Subcutaneous abdominal adipose tissue (tissue), 5 donors: Measurements from ENCODE around the gene GUK1.

Experiments
- H3K27ac ChIP-seq: one replicate; pipeline ENCODE4 v1.7.0; 2013; ENCODE audit warnings: low read depth, mild to moderate bottlenecking, inconsistent platforms, low read length, moderate library complexity
- H3K27me3 ChIP-seq, 5 donors: one replicate each; pipeline ENCODE4 v1.7.0; 2013; ENCODE audit warnings: low read length in 5 of 5, inconsistent platforms in 1 of 5; ENCODE audit not compliant: control insufficient read depth in 5 of 5, insufficient read depth in 4 of 5
- H3K36me3 ChIP-seq, 5 donors: one replicate each; pipeline ENCODE4 v1.7.0; 2013; ENCODE audit warnings: low read length in 5 of 5; ENCODE audit not compliant: control insufficient read depth in 5 of 5, insufficient read depth in 5 of 5
- H3K4me1 ChIP-seq, 5 donors: one replicate each; pipeline ENCODE4 v1.7.0; 2013; ENCODE audit warnings: low read length in 5 of 5, mild to moderate bottlenecking in 3 of 5, moderate library complexity in 1 of 5; ENCODE audit not compliant: control insufficient read depth in 5 of 5, insufficient read depth in 5 of 5
- H3K4me3 ChIP-seq, 5 donors: one replicate each; pipeline ENCODE4 v1.7.0; 2013; ENCODE audit warnings: low read length in 5 of 5, low read depth in 1 of 5
- H3K9ac ChIP-seq, 5 donors: one replicate each; pipeline ENCODE4 v1.7.0; 2013; ENCODE audit warnings: low read length in 5 of 5, mild to moderate bottlenecking in 4 of 5, moderate library complexity in 3 of 5
- H3K9me3 ChIP-seq, 5 donors: one replicate each; pipeline ENCODE4 v1.7.0; 2013; ENCODE audit warnings: low read length in 5 of 5; ENCODE audit not compliant: control insufficient read depth in 5 of 5
- donor health status: healthy.
- donor health status: healthy.
- donor health status: healthy.
- donor health status: healthy.
- donor health status: healthy.

Gene GUK1

GRCh38 chr1:228174482-228175315 is 34.6 kb downstream of the GUK1 start:
- Histone ChIP-seq H3K36me3 (peaks cover 0 to 27% (median 19%) of the 10 kb centered on the region in 5 donors), H3K27ac (no peak overlapping the region), H3K9ac (no peak overlapping the region), H3K9me3 (no peaks in the 10 kb centered on the region), H3K4me1 (peaks cover 0 to 6% (median 3%) of the 10 kb centered on the region in 5 donors), H3K27me3 (no peaks in the 10 kb centered on the region), H3K4me3 (no peak overlapping the region)

- Histone ChIP-seq H3K27ac (no peak overlapping the region), H3K27me3 (no peaks in the 10 kb centered on the region), H3K9me3 (no peaks in the 10 kb centered on the region), H3K9ac (no peak overlapping the region), H3K36me3 (peaks cover 0 to 27% (median 19%) of the 10 kb centered on the region in 5 donors), H3K4me1 (peaks cover 0 to 6% (median 3%) of the 10 kb centered on the region in 5 donors), H3K4me3 (no peak overlapping the region)
Measured at GRCh38 chr1:228175316-228176023, 35.4 kb downstream of the GUK1 start.

GRCh38 chr1:228176024-228176395 is 35.9 kb downstream of the GUK1 start:
- Histone ChIP-seq H3K27me3 (no peaks in the 10 kb centered on the region), H3K27ac (no peak overlapping the region)

GRCh38 chr1:228176461-228177182 is 36.5 kb downstream of the GUK1 start:
- Histone ChIP-seq H3K4me3 (no peak overlapping the region), H3K9ac (no peak overlapping the region), H3K27me3 (no peaks in the 10 kb centered on the region), H3K36me3 (peaks cover 0 to 30% (median 21%) of the 10 kb centered on the region in 5 donors), H3K4me1 (peaks cover 0 to 6% (median 3%) of the 10 kb centered on the region in 5 donors), H3K9me3 (no peaks in the 10 kb centered on the region), H3K27ac (no peak overlapping the region)

More at GRCh38 chr1:228176024-228176395, 35.9 kb downstream of the GUK1 start:
- Histone ChIP-seq H3K9ac (no peak overlapping the region), H3K36me3 (peaks cover 0 to 27% (median 19%) of the 10 kb centered on the region in 5 donors), H3K9me3 (no peaks in the 10 kb centered on the region), H3K4me3 (no peak overlapping the region), H3K4me1 (peaks cover 0 to 6% (median 3%) of the 10 kb centered on the region in 5 donors)

GRCh38 chr1:228177183-228177475 is 37.0 kb downstream of the GUK1 start:
- Histone ChIP-seq H3K36me3 (peaks cover 0 to 30% (median 21%) of the 10 kb centered on the region in 5 donors), H3K27me3 (no peaks in the 10 kb centered on the region), H3K9ac (no peak overlapping the region), H3K27ac (no peak overlapping the region), H3K9me3 (no peaks in the 10 kb centered on the region), H3K4me3 (no peak overlapping the region), H3K4me1 (peaks cover 0 to 6% (median 3%) of the 10 kb centered on the region in 5 donors)

GRCh38 chr1:228177721-228178710 is 37.9 kb downstream of the GUK1 start:
- Histone ChIP-seq H3K4me3 (no peak overlapping the region), H3K27ac (no peak overlapping the region), H3K36me3 (peaks cover 0 to 30% (median 21%) of the 10 kb centered on the region in 5 donors), H3K9ac (no peak overlapping the region), H3K4me1 (peaks cover 0 to 6% (median 3%) of the 10 kb centered on the region in 5 donors), H3K9me3 (no peaks in the 10 kb centered on the region), H3K27me3 (no peaks in the 10 kb centered on the region)

GRCh38 chr1:228178737-228179684 is 38.9 kb downstream of the GUK1 start:
- Histone ChIP-seq H3K9me3 (no peaks in the 10 kb centered on the region), H3K4me3 (no peak overlapping the region), H3K9ac (no peak overlapping the region), H3K27me3 (no peaks in the 10 kb centered on the region), H3K36me3 (peaks cover 0 to 30% (median 21%) of the 10 kb centered on the region in 5 donors), H3K27ac (no peak overlapping the region), H3K4me1 (peaks cover 0 to 6% (median 3%) of the 10 kb centered on the region in 5 donors)

- H3K27me3 ChIP-seq = no peaks in the 10 kb centered on the region
- H3K4me3 ChIP-seq = no peak overlapping the region
- no peaks in the 10 kb centered on the region for H3K9me3 ChIP-seq
- no peak overlapping the region for H3K9ac ChIP-seq
- peaks cover 0 to 20% (median 14%) of the 10 kb centered on the region in 5 donors for H3K36me3 ChIP-seq
- H3K27ac ChIP-seq = no peak overlapping the region
- peaks cover 0 to 6% (median 0%) of the 10 kb centered on the region in 5 donors for H3K4me1 ChIP-seq
Measured at GRCh38 chr1:228180271-228180958, 40.3 kb downstream of the GUK1 start.
